ENCODE results near the gene AJAP1. TPM values are rescaled to one million over a fixed set of nuclear protein-coding genes. Genes with fewer than 3 reads are reported as not detected.

The AJAP1 gene
- total RNA-seq (under 1 TPM in 8 of 10 donors, not detected in 2; 0.02 to 0.94 (median 0.11) TPM), polyA plus RNA-seq (under 1 TPM in 1 of 2 donors, not detected in 1; 0.06 TPM)
- long read RNA-seq, donor 1, partial matches to known transcripts = 0 of 1 reads
- long read RNA-seq, donor 1, other reads (novel, unspliced or antisense) = 1 of 1 reads
- long read RNA-seq, donor 2 = 0 reads
- long read RNA-seq, donor 3 = 0 reads

GRCh38 chr1:4653796-4654725 is at the start of gene AJAP1:
TSS of gene AJAP1 (plus strand) at chr1:4654609. CDS start at chr1:4655426, 817 bp downstream.
- no peaks in the 10 kb centered on the region for H3K9me3 ChIP-seq
- no peak within 1 kb of the TSS for H3K27ac ChIP-seq
- no peak for DNase-seq
- whole genome bisulfite sequencing, 2 donors = 2% methylated on average over 73 to 110 of the region's 112 CpGs
- no peak for ATAC-seq
- H3K36me3 ChIP-seq = no peaks in the 10 kb centered on the region
- peak within 1 kb of the TSS in 7 of 10 donors; percentile 23 to 40 (median 37) for H3K4me3 ChIP-seq
- intact Hi-C loops (cut with DNase I) = loop anchor here in 8 of 10 donors (10.0 kb wide), 4 partner anchors 739 to 1261 kb away; no protein-coding TSS in a partner anchor
- peaks cover 19 to 95% (median 88%) of the 10 kb centered on the region in 7 donors for H3K27me3 ChIP-seq
- no peak for TF ChIP-seq CTCF (IDR thresholded peaks at IDR 0.05)
- peaks cover 3 to 24% (median 8%) of the 10 kb centered on the region in 9 donors for H3K4me1 ChIP-seq

- Histone ChIP-seq H3K4me3 (no peak overlapping the region), H3K36me3 (no peaks in the 10 kb centered on the region), H3K4me1 (peaks cover 0 to 7% (median 0%) of the 10 kb centered on the region in 9 donors), H3K27me3 (peaks cover 0 to 81% (median 41%) of the 10 kb centered on the region in 7 donors), H3K9me3 (peaks cover 0 to 15% (median 8%) of the 10 kb centered on the region in 11 donors), H3K27ac (no peak overlapping the region)
- DNase-seq (no peak), ATAC-seq (no peak)
- intact Hi-C loops (cut with DNase I) = no loop called here
- no peak for TF ChIP-seq CTCF (IDR thresholded peaks at IDR 0.05)
- WGBS, 2 donors = 33 to 40% methylated on average over 6 of the region's 6 CpGs
Measured at GRCh38 chr1:4605158-4605557, 49.3 kb upstream of the AJAP1 start.

GRCh38 chr1:4611563-4612341 is 42.7 kb upstream of the AJAP1 start:
- no peak overlapping the region for H3K27ac ChIP-seq
- peaks cover 0 to 36% (median 16%) of the 10 kb centered on the region in 7 donors for H3K27me3 ChIP-seq
- H3K9me3 ChIP-seq = peaks cover 0 to 27% (median 9%) of the 10 kb centered on the region in 11 donors
- 79 to 81% methylated on average over 24 of the region's 24 CpGs for WGBS, 2 donors
- no peak overlapping the region for H3K4me3 ChIP-seq
- DNase-seq (no peak), ATAC-seq (no peak)
- H3K36me3 ChIP-seq = no peaks in the 10 kb centered on the region
- intact Hi-C loops (cut with DNase I) = no loop called here
- no peaks in the 10 kb centered on the region for H3K4me1 ChIP-seq
- no peak for TF ChIP-seq CTCF (IDR thresholded peaks at IDR 0.05)

- DNase-seq (no peak), ATAC-seq (no peak)
- intact Hi-C loops (cut with DNase I) = no loop called here
Measured at GRCh38 chr1:4612991-4613390, 41.4 kb upstream of the AJAP1 start.

More at GRCh38 chr1:4612991-4613390, 41.4 kb upstream of the AJAP1 start:
- peaks cover 0 to 25% (median 5%) of the 10 kb centered on the region in 7 donors for H3K27me3 ChIP-seq
- 63 to 64% methylated on average over 7 of the region's 7 CpGs for WGBS, 2 donors
- no peak overlapping the region for H3K27ac ChIP-seq
- TF ChIP-seq CTCF (IDR thresholded peaks at IDR 0.05) = no peak
- no peaks in the 10 kb centered on the region for H3K36me3 ChIP-seq
- H3K4me1 ChIP-seq = no peaks in the 10 kb centered on the region
- no peak overlapping the region for H3K4me3 ChIP-seq
- peaks cover 0 to 27% (median 9%) of the 10 kb centered on the region in 11 donors for H3K9me3 ChIP-seq

Data from heart right ventricle (tissue), 16 donors.